ENCODE results near the gene OTUD1. TPM values are rescaled to one million over a fixed set of nuclear protein-coding genes. Genes with fewer than 3 reads are reported as not detected.

Gene OTUD1
- total RNA-seq, 2 donors from 2014 or later = 6.6 to 20.7 TPM

- DNase-seq = no peak
- H3K4me1 ChIP-seq = no peaks in the 10 kb centered on the region
- no peaks in the 10 kb centered on the region for H3K36me3 ChIP-seq
- no peak overlapping the region for H3K27ac ChIP-seq
- intact Hi-C loops (cut with DNase I) = no loop called here
- no peak for TF ChIP-seq CTCF (IDR thresholded peaks at IDR 0.05)
- H3K27me3 ChIP-seq = no peaks in the 10 kb centered on the region
- no peak overlapping the region for H3K4me3 ChIP-seq
- H3K9ac ChIP-seq (ENCODE audit: low read depth in 2 of 2, low read length in 2 of 2) = no peak overlapping the region
- no peaks in the 10 kb centered on the region for H3K9me3 ChIP-seq
These were observed 33.3 kb upstream of the OTUD1 start for GRCh38 chr10:23405540-23405939.

GRCh38 chr10:23406409-23406808 lies 32.5 kb upstream of the OTUD1 start:
- Histone ChIP-seq H3K9ac (ENCODE audit: low read depth in 2 of 2, low read length in 2 of 2) (no peak overlapping the region), H3K9me3 (no peaks in the 10 kb centered on the region), H3K4me1 (no peaks in the 10 kb centered on the region), H3K36me3 (no peaks in the 10 kb centered on the region), H3K27me3 (no peaks in the 10 kb centered on the region), H3K4me3 (no peak overlapping the region), H3K27ac (no peak overlapping the region)
- DNase-seq = no peak
- no peak for TF ChIP-seq CTCF (IDR thresholded peaks at IDR 0.05)
- intact Hi-C loops (cut with DNase I) = no loop called here

GRCh38 chr10:23408330-23408976 lies 30.4 kb upstream of the OTUD1 start:
- intact Hi-C loops (cut with DNase I) = no loop called here
- no peak for TF ChIP-seq CTCF (IDR thresholded peaks at IDR 0.05)
- H3K9me3 ChIP-seq = no peaks in the 10 kb centered on the region
- no peak overlapping the region for H3K4me3 ChIP-seq
- H3K27me3 ChIP-seq = no peaks in the 10 kb centered on the region
- H3K9ac ChIP-seq (ENCODE audit: low read depth in 2 of 2, low read length in 2 of 2) = no peak overlapping the region
- no peaks in the 10 kb centered on the region for H3K4me1 ChIP-seq
- no peaks in the 10 kb centered on the region for H3K36me3 ChIP-seq
- no peak overlapping the region for H3K27ac ChIP-seq
- DNase-seq = no peak

GRCh38 chr10:23412223-23412622 lies 26.7 kb upstream of the OTUD1 start:
- no peak for TF ChIP-seq CTCF (IDR thresholded peaks at IDR 0.05)
- no peaks in the 10 kb centered on the region for H3K27me3 ChIP-seq
- no peaks in the 10 kb centered on the region for H3K4me1 ChIP-seq
- H3K27ac ChIP-seq = no peak overlapping the region
- DNase-seq = no peak
- H3K36me3 ChIP-seq = no peaks in the 10 kb centered on the region
- H3K9me3 ChIP-seq = no peaks in the 10 kb centered on the region
- no peak overlapping the region for H3K9ac ChIP-seq (ENCODE audit: low read depth in 2 of 2, low read length in 2 of 2)
- H3K4me3 ChIP-seq = no peak overlapping the region
- intact Hi-C loops (cut with DNase I) = no loop called here

GRCh38 chr10:23413629-23414089 lies 25.2 kb upstream of the OTUD1 start:
- Histone ChIP-seq H3K27me3 (no peaks in the 10 kb centered on the region), H3K4me3 (no peak overlapping the region), H3K27ac (no peak overlapping the region), H3K9ac (ENCODE audit: low read depth in 2 of 2, low read length in 2 of 2) (no peak overlapping the region), H3K36me3 (no peaks in the 10 kb centered on the region), H3K9me3 (no peaks in the 10 kb centered on the region), H3K4me1 (no peaks in the 10 kb centered on the region)
- DNase-seq = no peak
- TF ChIP-seq CTCF (IDR thresholded peaks at IDR 0.05) = no peak
- intact Hi-C loops (cut with DNase I) = no loop called here
